Measurements from ENCODE around the gene PBX1.

Gene PBX1

GRCh38 chr1:164794356-164794755 is 235.4 kb downstream of the PBX1 start:
- no peaks in the 10 kb centered on the region for H3K36me3 ChIP-seq (ENCODE audit: control insufficient read depth, insufficient read depth, low read length)
- H3K9me3 ChIP-seq (ENCODE audit: control insufficient read depth, low read length): no peaks in the 10 kb centered on the region
- H3K9ac ChIP-seq (ENCODE audit: low read length): no peak overlapping the region
- H3K4me3 ChIP-seq (ENCODE audit: low read length): no peak overlapping the region
- H3K4me1 ChIP-seq (ENCODE audit: control insufficient read depth, insufficient read depth, low read length): peaks cover 7% of the 10 kb centered on the region
- no peaks in the 10 kb centered on the region for H3K27me3 ChIP-seq (ENCODE audit: control insufficient read depth, insufficient read depth, low read length)

DNA sequence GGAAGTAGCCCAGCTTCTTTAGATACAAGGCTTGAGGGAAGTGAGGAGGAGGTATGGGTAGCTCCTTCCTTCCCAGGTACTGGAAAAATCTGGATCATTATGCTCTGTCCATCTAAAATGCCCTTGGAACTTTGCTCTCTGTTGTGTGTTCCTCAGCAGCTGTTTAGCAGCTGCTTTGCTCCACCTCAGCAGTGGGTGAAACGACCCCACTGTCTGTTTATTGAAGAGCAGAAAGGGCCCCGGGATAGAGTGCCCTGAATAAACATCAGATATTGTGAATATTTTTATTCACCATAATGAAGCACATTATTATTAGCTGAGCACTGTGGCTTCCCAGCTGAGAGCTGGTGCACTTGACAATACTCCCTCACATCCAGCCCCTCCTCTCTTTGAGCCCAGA is 237.9 kb downstream of the PBX1 start:
- no peak overlapping the region for H3K4me3 ChIP-seq (ENCODE audit: low read length)
- H3K36me3 ChIP-seq (ENCODE audit: control insufficient read depth, insufficient read depth, low read length): no peaks in the 10 kb centered on the region
- no peak overlapping the region for H3K9ac ChIP-seq (ENCODE audit: low read length)
- peaks cover 8% of the 10 kb centered on the region for H3K4me1 ChIP-seq (ENCODE audit: control insufficient read depth, insufficient read depth, low read length)
- H3K9me3 ChIP-seq (ENCODE audit: control insufficient read depth, low read length): no peaks in the 10 kb centered on the region
- no peaks in the 10 kb centered on the region for H3K27me3 ChIP-seq (ENCODE audit: control insufficient read depth, insufficient read depth, low read length)

DNA sequence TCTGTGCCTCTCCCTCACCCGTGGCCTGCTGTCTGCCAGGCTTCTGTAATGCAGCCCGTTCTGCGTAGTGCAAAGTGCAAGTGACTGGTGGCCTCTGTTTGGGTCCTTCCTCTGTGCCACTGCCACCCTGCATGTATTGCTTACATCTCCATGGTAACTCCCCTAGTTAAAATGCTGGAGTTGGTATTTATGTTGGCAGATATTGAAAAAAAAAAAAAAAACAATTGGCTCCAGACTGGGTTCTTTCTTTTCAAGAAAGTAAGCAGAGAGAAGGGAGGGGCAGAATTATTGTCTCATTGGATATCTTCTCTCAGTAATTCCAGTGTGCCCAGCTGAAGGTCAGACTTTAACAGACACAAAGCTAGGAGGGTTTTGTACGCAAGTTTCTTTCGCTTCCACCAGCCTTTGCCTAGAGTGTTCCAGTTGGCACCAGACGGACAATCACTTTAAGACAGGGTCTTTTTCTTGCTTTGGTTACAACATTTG is 242.3 kb downstream of the PBX1 start:
- Histone ChIP-seq H3K9me3 (ENCODE audit: control insufficient read depth, low read length) (no peaks in the 10 kb centered on the region), H3K4me3 (ENCODE audit: low read length) (no peak overlapping the region), H3K36me3 (ENCODE audit: control insufficient read depth, insufficient read depth, low read length) (no peaks in the 10 kb centered on the region), H3K27me3 (ENCODE audit: control insufficient read depth, insufficient read depth, low read length) (no peaks in the 10 kb centered on the region), H3K4me1 (ENCODE audit: control insufficient read depth, insufficient read depth, low read length) (peaks cover 20% of the 10 kb centered on the region), H3K9ac (ENCODE audit: low read length) (no peak overlapping the region)

DNA sequence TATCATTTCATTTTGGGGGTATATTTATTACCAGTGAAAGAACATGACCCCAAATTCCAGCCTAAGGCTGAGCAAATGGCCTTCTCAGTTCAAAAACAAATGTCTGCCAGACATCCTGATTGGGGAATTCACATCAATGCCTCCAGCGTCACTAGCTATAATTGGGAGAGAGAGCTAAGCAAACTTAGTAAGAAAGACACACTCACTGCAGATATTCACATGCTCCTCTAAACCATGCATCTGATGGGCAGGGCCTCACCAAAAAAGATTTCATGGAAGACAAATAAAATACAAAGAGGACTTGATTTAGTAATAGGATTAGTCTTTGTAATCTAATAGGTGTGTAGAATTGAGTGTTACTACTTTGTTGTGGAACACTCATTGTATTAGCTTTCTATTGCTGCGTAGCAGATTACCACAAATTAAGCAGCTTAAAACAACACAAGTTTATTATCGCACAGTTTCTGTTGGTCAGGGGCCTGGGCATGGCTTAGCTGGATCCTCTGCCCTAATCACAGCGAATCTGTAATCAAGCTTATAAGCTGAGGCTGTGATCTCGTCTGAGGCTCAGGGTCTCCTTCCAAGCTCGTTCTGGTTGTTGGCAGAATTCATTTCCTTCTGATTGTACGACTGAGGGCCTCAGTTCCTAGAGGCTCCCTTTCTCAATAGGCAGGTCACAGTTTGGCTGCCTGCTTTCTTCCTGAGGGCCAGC is 243.0 kb downstream of the PBX1 start:
- no peak overlapping the region for H3K4me3 ChIP-seq (ENCODE audit: low read length)
- no peaks in the 10 kb centered on the region for H3K27me3 ChIP-seq (ENCODE audit: control insufficient read depth, insufficient read depth, low read length)
- H3K9ac ChIP-seq (ENCODE audit: low read length): no peak overlapping the region
- H3K4me1 ChIP-seq (ENCODE audit: control insufficient read depth, insufficient read depth, low read length): peaks cover 23% of the 10 kb centered on the region
- H3K9me3 ChIP-seq (ENCODE audit: control insufficient read depth, low read length): no peaks in the 10 kb centered on the region
- no peaks in the 10 kb centered on the region for H3K36me3 ChIP-seq (ENCODE audit: control insufficient read depth, insufficient read depth, low read length)

DNA sequence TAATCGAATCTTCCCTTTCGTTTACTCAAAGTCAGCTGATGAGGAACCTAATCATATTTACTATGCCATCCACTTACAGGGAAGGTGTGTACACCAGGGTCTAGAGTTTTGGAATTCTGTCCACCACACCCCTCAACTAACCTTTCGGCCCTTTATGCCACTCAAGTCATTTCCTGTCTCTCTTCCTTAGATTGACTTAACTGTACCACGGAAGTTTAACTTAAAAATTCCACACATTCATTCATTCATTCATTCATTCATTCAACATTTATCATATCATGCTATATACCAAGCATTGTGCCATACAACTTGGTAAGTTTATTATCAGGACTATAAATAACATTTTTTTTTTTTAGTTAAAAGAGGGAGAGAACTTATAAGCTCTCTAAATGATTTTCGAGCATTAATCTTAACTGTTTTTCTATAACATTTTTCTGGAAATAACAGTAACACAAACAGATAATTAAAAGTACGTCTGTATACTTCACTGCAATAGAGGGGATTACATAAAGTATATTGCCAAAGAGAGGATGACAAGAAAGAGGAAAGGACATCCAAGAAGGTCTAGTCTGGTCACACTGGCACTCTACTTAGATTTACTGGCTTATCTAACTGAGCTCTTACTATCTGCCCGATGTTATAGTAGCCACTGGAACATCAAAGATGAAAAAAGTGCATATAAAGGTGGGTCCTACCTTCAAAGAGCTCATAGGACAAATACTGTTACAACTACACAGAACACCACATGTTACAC is 243.7 kb downstream of the PBX1 start:
- Histone ChIP-seq H3K9me3 (ENCODE audit: control insufficient read depth, low read length) (no peaks in the 10 kb centered on the region), H3K9ac (ENCODE audit: low read length) (no peak overlapping the region)

GRCh38 chr1:164803366-164803765 is 244.4 kb downstream of the PBX1 start:
- Histone ChIP-seq H3K9me3 (ENCODE audit: control insufficient read depth, low read length) (no peaks in the 10 kb centered on the region), H3K4me1 (ENCODE audit: control insufficient read depth, insufficient read depth, low read length) (peaks cover 23% of the 10 kb centered on the region), H3K36me3 (ENCODE audit: control insufficient read depth, insufficient read depth, low read length) (no peaks in the 10 kb centered on the region), H3K27me3 (ENCODE audit: control insufficient read depth, insufficient read depth, low read length) (no peaks in the 10 kb centered on the region), H3K9ac (ENCODE audit: low read length) (no peak overlapping the region), H3K4me3 (ENCODE audit: low read length) (no peak overlapping the region)

More for the DNA sequence above, 243.7 kb downstream of the PBX1 start:
- peaks cover 23% of the 10 kb centered on the region for H3K4me1 ChIP-seq (ENCODE audit: control insufficient read depth, insufficient read depth, low read length)
- H3K27me3 ChIP-seq (ENCODE audit: control insufficient read depth, insufficient read depth, low read length): no peaks in the 10 kb centered on the region
- H3K4me3 ChIP-seq (ENCODE audit: low read length): no peak overlapping the region
- H3K36me3 ChIP-seq (ENCODE audit: control insufficient read depth, insufficient read depth, low read length): no peaks in the 10 kb centered on the region

DNA sequence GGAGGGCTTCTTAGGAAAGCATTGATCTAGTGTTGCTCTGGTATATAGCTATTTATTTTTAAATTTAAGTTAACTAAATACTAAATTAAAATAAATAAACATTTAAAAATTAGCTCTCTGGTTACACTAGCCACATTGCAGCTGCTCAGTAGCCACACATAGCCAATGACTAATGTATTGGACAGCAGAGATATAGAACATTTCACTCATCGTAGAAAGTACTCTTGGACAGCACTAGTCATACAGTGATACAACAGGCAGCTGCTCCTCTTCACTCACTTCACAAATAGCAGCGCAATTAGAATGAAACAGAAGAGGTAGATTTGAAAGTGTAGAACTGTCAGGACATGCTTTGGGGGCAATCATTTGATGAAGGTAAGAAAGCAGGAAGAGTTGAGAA is 245.4 kb downstream of the PBX1 start:
- no peaks in the 10 kb centered on the region for H3K9me3 ChIP-seq (ENCODE audit: control insufficient read depth, low read length)
- no peaks in the 10 kb centered on the region for H3K27me3 ChIP-seq (ENCODE audit: control insufficient read depth, insufficient read depth, low read length)
- H3K4me3 ChIP-seq (ENCODE audit: low read length): no peak overlapping the region
- peaks cover 23% of the 10 kb centered on the region for H3K4me1 ChIP-seq (ENCODE audit: control insufficient read depth, insufficient read depth, low read length)
- no peak overlapping the region for H3K9ac ChIP-seq (ENCODE audit: low read length)
- no peaks in the 10 kb centered on the region for H3K36me3 ChIP-seq (ENCODE audit: control insufficient read depth, insufficient read depth, low read length)

DNA sequence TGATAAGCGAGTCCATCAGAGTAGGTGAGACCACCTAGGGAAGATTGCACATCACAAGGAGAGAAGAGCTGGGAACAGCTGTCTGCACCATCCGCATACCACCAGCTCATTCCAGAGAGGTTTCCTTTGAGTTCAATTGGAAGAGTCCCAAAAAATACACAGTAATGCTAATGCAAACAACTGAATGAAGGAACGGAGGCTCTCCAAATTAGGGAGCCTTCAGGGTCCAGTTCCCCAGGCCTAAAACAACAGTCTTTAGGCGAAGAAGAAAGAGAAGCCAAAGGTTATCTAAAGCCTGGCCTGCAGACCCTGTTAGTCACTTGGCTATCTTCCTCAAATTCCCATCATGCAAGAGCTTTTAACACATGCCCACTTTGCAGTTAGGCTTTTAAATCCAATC is 246.4 kb downstream of the PBX1 start:
- Histone ChIP-seq H3K4me3 (ENCODE audit: low read length) (no peak overlapping the region), H3K36me3 (ENCODE audit: control insufficient read depth, insufficient read depth, low read length) (no peaks in the 10 kb centered on the region), H3K9me3 (ENCODE audit: control insufficient read depth, low read length) (no peaks in the 10 kb centered on the region), H3K9ac (ENCODE audit: low read length) (no peak overlapping the region), H3K27me3 (ENCODE audit: control insufficient read depth, insufficient read depth, low read length) (no peaks in the 10 kb centered on the region), H3K4me1 (ENCODE audit: control insufficient read depth, insufficient read depth, low read length) (peaks cover 23% of the 10 kb centered on the region)

DNA sequence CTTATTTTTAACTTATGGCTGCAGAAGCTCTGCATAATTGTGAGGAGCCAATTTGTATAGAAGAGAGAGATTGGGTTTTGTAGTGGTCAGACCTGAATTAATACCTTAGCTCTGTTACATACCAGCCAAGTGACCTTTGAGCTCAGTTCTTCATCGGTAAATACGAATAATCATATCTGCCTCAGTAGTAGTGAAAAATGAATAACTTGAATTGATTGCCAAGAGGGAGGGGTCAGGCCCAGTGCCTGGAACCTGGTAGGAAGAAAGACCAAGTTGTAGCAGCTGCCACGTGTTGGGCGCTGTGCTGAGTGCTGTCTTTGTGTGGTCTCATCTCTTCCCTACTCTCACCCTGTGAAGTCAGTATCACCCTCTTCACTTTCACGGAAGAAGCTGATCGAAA is 247.5 kb downstream of the PBX1 start:
- H3K9me3 ChIP-seq (ENCODE audit: control insufficient read depth, low read length): no peaks in the 10 kb centered on the region
- H3K36me3 ChIP-seq (ENCODE audit: control insufficient read depth, insufficient read depth, low read length): no peaks in the 10 kb centered on the region
- H3K9ac ChIP-seq (ENCODE audit: low read length): no peak overlapping the region
- H3K4me3 ChIP-seq (ENCODE audit: low read length): no peak overlapping the region
- peaks cover 23% of the 10 kb centered on the region for H3K4me1 ChIP-seq (ENCODE audit: control insufficient read depth, insufficient read depth, low read length)
- no peaks in the 10 kb centered on the region for H3K27me3 ChIP-seq (ENCODE audit: control insufficient read depth, insufficient read depth, low read length)

- no peak overlapping the region for H3K4me3 ChIP-seq (ENCODE audit: low read length)
- no peaks in the 10 kb centered on the region for H3K4me1 ChIP-seq (ENCODE audit: control insufficient read depth, insufficient read depth, low read length)
- H3K36me3 ChIP-seq (ENCODE audit: control insufficient read depth, insufficient read depth, low read length): no peaks in the 10 kb centered on the region
- H3K9me3 ChIP-seq (ENCODE audit: control insufficient read depth, low read length): no peaks in the 10 kb centered on the region
- H3K9ac ChIP-seq (ENCODE audit: low read length): no peak overlapping the region
- no peaks in the 10 kb centered on the region for H3K27me3 ChIP-seq (ENCODE audit: control insufficient read depth, insufficient read depth, low read length)
Observed at GRCh38 chr1:164813776-164814175, 254.8 kb downstream of the PBX1 start.

GRCh38 chr1:164821648-164822047 is 262.7 kb downstream of the PBX1 start:
- no peak overlapping the region for H3K9ac ChIP-seq (ENCODE audit: low read length)
- no peak overlapping the region for H3K4me3 ChIP-seq (ENCODE audit: low read length)
- no peaks in the 10 kb centered on the region for H3K4me1 ChIP-seq (ENCODE audit: control insufficient read depth, insufficient read depth, low read length)
- H3K36me3 ChIP-seq (ENCODE audit: control insufficient read depth, insufficient read depth, low read length): no peaks in the 10 kb centered on the region
- H3K27me3 ChIP-seq (ENCODE audit: control insufficient read depth, insufficient read depth, low read length): no peaks in the 10 kb centered on the region
- no peaks in the 10 kb centered on the region for H3K9me3 ChIP-seq (ENCODE audit: control insufficient read depth, low read length)

- Histone ChIP-seq H3K9ac (ENCODE audit: low read length) (no peak overlapping the region), H3K4me3 (ENCODE audit: low read length) (no peak overlapping the region), H3K27me3 (ENCODE audit: control insufficient read depth, insufficient read depth, low read length) (no peaks in the 10 kb centered on the region), H3K4me1 (ENCODE audit: control insufficient read depth, insufficient read depth, low read length) (no peaks in the 10 kb centered on the region), H3K9me3 (ENCODE audit: control insufficient read depth, low read length) (no peaks in the 10 kb centered on the region), H3K36me3 (ENCODE audit: control insufficient read depth, insufficient read depth, low read length) (no peaks in the 10 kb centered on the region)
Observed at GRCh38 chr1:164823486-164824279, 264.7 kb downstream of the PBX1 start.
